HEK293T (cell line): Measurements from ENCODE around the gene LSP1.
"Not testable (repeated sequence)": the region's sequence is repeated elsewhere in the genome, so short reads cannot be mapped to it uniquely, and the experiment has no call there.

Experiments used
- CTCF ChIA-PET: fragments of 350-600 bp; formaldehyde crosslinking; extraction: SDS; loops from one replicate; lab custom pipeline; 2021; ENCODE audit warnings: antibody characterized with exemption, inconsistent platforms; lab: Yijun Ruan, JAX
- POLR2A ChIA-PET: fragments of 350-600 bp; formaldehyde crosslinking; extraction: SDS; loops from one replicate; lab custom pipeline; 2020; ENCODE audit warnings: antibody characterized with exemption, inconsistent platforms; lab: Yijun Ruan, JAX
- DNase-seq: peaks from one replicate; pipeline ENCODE4 v3.0.0; 2012; ENCODE audit warnings: mixed read lengths; ENCODE audit errors: extremely low spot score
- ARNT ChIP-seq: fragments of 450-650 bp; IDR thresholded peaks from 2 replicates; pipeline ENCODE4 v1.6.1; 2017; ENCODE audit warnings: mild to moderate bottlenecking
- BHLHE40 ChIP-seq: fragments of 450-650 bp; IDR thresholded peaks from 2 replicates; pipeline ENCODE4 v1.6.1; 2016; ENCODE audit warnings: mild to moderate bottlenecking, moderate library complexity, borderline replicate concordance
- CTBP1 ChIP-seq: fragments of 450-650 bp; IDR thresholded peaks from 2 replicates; pipeline ENCODE4 v1.6.1; 2016; ENCODE audit warnings: borderline replicate concordance
- ELF4 ChIP-seq: fragments of 450-650 bp; IDR thresholded peaks from 2 replicates; pipeline ENCODE4 v1.6.1; 2017; ENCODE audit warnings: antibody characterized with exemption
- FOXA1 ChIP-seq: fragments of 450-650 bp; IDR thresholded peaks from 2 replicates; pipeline ENCODE4 v1.6.1; 2016; ENCODE audit warnings: mild to moderate bottlenecking
- FOXK2 ChIP-seq: fragments of 450-650 bp; IDR thresholded peaks from 2 replicates; pipeline ENCODE4 v1.6.1; 2016; ENCODE audit warnings: mild to moderate bottlenecking
- FOXM1 ChIP-seq: fragments of 450-650 bp; IDR thresholded peaks from 2 replicates; pipeline ENCODE4 v1.6.1; 2017; ENCODE audit warnings: mild to moderate bottlenecking, borderline replicate concordance
- HDGF ChIP-seq: fragments of 450-650 bp; IDR thresholded peaks from 2 replicates; pipeline ENCODE4 v1.6.1; 2017; ENCODE audit warnings: antibody characterized with exemption, borderline replicate concordance
- L3MBTL2 ChIP-seq: fragments of 450-650 bp; conservative IDR thresholded peaks from 2 replicates; pipeline ENCODE4 v1.6.1; 2016; ENCODE audit warnings: mild to moderate bottlenecking
- LEF1 ChIP-seq: fragments of 450-650 bp; IDR thresholded peaks from 2 replicates; pipeline ENCODE4 v1.6.1; 2017; ENCODE audit warnings: mild to moderate bottlenecking, borderline replicate concordance
- NFRKB ChIP-seq: fragments of 450-650 bp; IDR thresholded peaks from 2 replicates; pipeline ENCODE4 v1.6.1; 2016; ENCODE audit warnings: mild to moderate bottlenecking, moderate library complexity
- SP1 ChIP-seq: fragments of 450-650 bp; IDR thresholded peaks from 2 replicates; pipeline ENCODE4 v1.6.1; 2017
- SUZ12 ChIP-seq: fragments of 450-650 bp; IDR thresholded peaks from 2 replicates; pipeline ENCODE4 v1.6.1; 2016; ENCODE audit warnings: mild to moderate bottlenecking
- TARDBP ChIP-seq: fragments of 450-650 bp; IDR thresholded peaks from 2 replicates; pipeline ENCODE4 v1.6.1; 2016
- ZNF384 ChIP-seq: fragments of 450-650 bp; IDR thresholded peaks from 2 replicates; pipeline ENCODE4 v1.6.1; 2016
- TF ChIP-seq, protein P1 (sequence below): fragments of 450-650 bp; IDR thresholded peaks from 2 replicates; pipeline ENCODE4 v1.6.1; 2016

LSP1 gene

GRCh38 chr11:1881442-1882264 is 28.8 kb downstream of the LSP1 start:
- DNase-seq, result no peak
- TF ChIP-seq FOXK2 (no peak), BHLHE40 (no peak), L3MBTL2 (no peak), FOXA1 (no peak), FOXM1 (no peak), NFRKB (no peak), TARDBP (no peak), ZNF384 (no peak), ARNT (no peak), LEF1 (no peak), SUZ12 (no peak), CTBP1 (no peak), HDGF (no peak), ELF4 (no peak)
- TF ChIP-seq, protein P1, sequence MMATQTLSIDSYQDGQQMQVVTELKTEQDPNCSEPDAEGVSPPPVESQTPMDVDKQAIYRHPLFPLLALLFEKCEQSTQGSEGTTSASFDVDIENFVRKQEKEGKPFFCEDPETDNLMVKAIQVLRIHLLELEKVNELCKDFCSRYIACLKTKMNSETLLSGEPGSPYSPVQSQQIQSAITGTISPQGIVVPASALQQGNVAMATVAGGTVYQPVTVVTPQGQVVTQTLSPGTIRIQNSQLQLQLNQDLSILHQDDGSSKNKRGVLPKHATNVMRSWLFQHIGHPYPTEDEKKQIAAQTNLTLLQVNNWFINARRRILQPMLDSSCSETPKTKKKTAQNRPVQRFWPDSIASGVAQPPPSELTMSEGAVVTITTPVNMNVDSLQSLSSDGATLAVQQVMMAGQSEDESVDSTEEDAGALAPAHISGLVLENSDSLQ, result no peak
- ChIA-PET CTCF (interaction anchor here (0.5 to 2.0 kb wide), 18 partner anchors 15 to 275 kb away, joined by 3 to 47 read pairs (median 4); partner anchors contain the start of gene TNNT3), POLR2A (interaction anchor here (0.6 to 1.5 kb wide), 3 partner anchors 64 to 68 kb away, joined by 3 to 5 read pairs (median 4); no protein-coding TSS in a partner anchor)

- ChIA-PET CTCF (interaction anchor here (0.5 to 2.0 kb wide), 18 partner anchors 26 to 274 kb away, joined by 3 to 47 read pairs (median 4); partner anchors contain the start of gene TNNT3), POLR2A (interaction anchor here (0.6 to 1.5 kb wide), 4 partner anchors 63 to 230 kb away, joined by 3 to 5 read pairs (median 4); no protein-coding TSS in a partner anchor)
- TF ChIP-seq FOXK2, result no peak
- no peak for TF ChIP-seq ARNT
- peak; percentile 89 for DNase-seq
Observed at GRCh38 chr11:1882265-1883238, 29.7 kb downstream of the LSP1 start.

- TF ChIP-seq FOXM1 (no peak), NFRKB (no peak), CTBP1 (no peak), FOXK2 (no peak), ZNF384 (no peak), LEF1 (no peak), TARDBP (no peak), ELF4 (no peak), SUZ12 (no peak), L3MBTL2 (no peak), ARNT (no peak), FOXA1 (no peak), SP1 (no peak)
- TF ChIP-seq, protein P1, result no peak
- ChIA-PET POLR2A (interaction anchor here (0.8 to 1.5 kb wide), 2 partner anchors 64 to 231 kb away, joined by 3 to 5 read pairs; no protein-coding TSS in a partner anchor), CTCF (interaction anchor here (1.0 to 2.0 kb wide), 5 partner anchors 24 to 268 kb away, joined by 3 to 47 read pairs (median 10); no protein-coding TSS in a partner anchor)
- no peak for DNase-seq
Observed at GRCh38 chr11:1883346-1884302, 30.7 kb downstream of the LSP1 start.

DNA sequence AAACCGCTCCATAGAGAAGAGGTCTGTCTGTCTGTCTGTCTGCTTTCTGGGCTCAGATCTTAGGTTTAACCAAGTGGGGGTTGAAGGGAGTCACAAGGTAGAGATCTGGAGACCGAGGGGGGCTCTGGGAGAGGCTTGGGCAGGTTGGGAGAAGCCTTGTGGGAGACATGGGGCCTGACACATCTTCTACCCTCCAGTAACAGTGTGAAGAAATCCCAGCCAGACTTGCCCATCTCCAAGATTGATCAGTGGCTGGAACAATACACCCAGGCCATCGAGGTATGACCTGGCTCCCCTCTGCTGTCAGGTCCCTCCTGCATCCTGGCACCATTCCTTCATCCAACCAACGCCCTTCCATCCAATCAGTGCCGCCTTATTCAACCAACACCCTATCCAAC is 31.4 kb downstream of the LSP1 start:
- DNase-seq, result no peak
- TF ChIP-seq CTBP1 (no peak), ARNT (no peak), FOXA1 (no peak), FOXM1 (no peak), HDGF (no peak), BHLHE40 (no peak), SUZ12 (no peak), FOXK2 (no peak), ELF4 (no peak), NFRKB (no peak)
- POLR2A ChIA-PET, result no interaction called here
- CTCF ChIA-PET, result no interaction called here

- DNase-seq, POLR2A ChIA-PET, CTCF ChIA-PET: not testable (repeated sequence)
Observed at GRCh38 chr11:1886551-1886950, 33.7 kb downstream of the LSP1 start.
